ENCODE data around the gene AGAP1.
"Not testable (repeated sequence)": the region's sequence is repeated elsewhere in the genome, so short reads cannot be mapped to it uniquely, and the experiment has no call there.

The AGAP1 gene

DNA sequence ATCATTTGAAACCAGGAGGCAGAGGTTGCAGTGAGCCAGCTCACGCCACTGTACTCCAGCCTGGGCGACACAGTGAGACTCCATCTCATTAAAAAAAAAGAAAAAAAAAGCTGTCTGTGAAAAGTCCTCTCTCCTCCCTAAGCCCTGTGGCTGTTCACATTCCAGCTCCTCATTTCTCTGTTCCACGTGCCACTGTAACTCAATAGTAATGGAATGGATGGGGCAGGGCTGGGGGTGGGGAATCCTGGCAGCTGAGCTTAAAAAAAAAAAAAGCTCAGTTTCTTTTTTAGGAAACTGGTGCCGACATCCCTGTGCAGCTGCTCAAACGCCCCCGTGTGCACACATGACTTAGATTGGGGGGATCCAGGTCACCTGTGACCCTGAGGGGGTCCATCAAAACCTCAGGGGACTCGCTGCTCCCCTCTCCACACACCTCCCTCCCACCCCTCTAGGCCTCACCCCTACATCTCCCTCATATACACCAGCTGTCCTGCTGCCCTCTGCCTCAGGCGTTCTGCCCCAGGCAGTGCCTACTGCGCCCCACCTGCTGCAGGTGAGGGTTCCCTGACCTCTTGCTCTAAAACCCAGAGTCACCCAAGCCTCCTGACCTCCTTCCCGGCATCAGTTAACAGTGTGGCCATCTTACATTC lies 255.4 kb downstream of the AGAP1 start:
- no peak for DNase-seq

DNA sequence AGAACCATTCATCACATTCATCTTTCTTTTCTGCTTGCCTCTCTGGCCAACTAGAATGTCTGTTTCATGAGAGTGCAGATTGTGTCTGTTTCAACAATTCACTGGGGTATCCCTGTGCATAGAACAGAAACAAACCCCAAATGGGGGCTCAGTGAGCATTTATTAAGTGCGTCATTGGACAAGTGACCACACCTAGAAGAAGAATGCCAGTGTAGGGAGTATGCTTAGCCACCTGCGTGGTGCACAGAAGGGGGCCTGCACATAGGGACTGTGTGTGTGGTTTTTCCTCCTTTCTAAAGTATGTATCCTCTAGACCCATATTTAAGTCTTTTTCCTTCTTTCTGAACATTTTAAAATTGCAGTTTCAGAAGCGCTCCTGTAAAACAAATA lies 255.9 kb downstream of the AGAP1 start:
- DNase-seq = no peak

DNA sequence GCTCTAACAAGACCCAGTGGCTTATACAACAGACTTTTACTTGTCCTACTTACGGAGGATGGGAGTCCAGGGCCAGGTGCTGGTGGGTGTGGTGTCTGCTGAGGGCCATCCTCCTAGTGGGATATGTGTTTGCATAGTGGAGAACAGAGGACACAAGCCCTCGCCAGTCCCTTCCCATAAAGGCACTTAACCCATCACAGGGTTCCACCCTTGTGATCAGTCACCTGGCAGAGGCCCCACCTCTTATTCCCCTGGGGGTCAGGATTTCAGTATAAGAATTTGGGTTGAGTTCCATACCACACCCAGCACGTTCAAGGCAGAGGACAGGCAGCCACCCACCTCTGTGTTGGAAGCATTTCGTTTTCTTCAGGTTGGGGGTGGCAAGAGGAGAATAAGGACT lies 259.0 kb downstream of the AGAP1 start:
- no peak for DNase-seq

GRCh38 chr2:235754357-235755207 lies 260.7 kb downstream of the AGAP1 start:
- no peak for DNase-seq

DNA sequence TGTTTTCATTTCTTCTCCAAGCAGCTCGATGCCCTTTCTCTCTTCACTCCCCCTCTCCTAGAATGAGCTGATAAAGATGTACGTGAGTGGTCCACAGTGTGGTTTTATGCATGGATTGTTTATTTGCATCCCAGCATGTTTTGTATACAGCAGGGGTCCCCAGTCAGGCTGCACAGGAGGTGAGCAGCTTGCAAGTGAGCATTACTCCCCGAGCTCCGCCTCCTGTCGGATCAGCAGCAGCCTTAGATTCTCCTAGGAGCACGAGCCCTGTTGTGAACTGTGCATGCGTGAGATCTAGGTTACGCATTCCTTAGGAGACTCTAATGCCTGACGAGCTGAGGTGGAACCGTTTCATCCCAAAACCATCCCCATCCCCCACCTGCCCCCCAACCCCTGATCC lies 262.6 kb downstream of the AGAP1 start:
- DNase-seq = no peak

DNA sequence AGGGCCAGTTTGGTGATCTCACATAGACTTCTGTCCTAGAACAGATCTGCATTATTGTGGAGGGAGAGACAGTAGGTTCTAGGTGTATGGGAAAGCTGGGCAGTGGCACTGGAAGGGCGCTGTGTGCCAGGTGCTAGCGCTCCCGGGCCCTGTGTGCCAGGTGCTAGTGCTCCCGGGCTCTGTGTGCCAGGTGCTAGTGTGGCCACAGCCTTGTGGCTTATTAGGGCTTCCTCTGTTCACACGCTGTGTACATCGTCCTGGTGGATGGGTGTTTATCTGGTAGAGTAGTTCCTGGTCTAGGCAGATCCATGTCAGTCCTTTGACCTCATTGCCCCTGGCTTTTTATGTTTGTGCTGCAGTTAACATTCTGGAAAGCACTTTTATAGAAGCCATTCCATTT lies 263.4 kb downstream of the AGAP1 start:
- no peak for DNase-seq

DNA sequence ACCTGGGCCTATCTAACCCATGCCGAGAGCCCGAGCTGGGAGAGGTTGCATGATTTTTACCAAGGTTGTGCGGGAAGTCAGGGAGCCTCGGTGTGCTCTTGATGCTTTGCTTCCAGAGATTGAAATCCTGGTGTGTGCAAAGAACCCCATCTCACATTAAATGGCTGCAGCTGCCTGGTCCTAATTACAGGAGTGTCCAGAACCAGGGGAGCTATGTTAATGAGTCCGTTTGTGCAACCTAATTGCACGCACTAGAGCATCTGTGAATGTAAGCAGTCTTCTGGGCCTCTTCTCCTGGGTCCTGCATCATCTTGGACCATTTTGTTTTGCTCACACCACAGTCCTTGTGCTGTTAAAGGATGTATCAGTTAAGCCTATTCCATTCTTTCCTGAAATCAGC lies 263.8 kb downstream of the AGAP1 start:
- DNase-seq = no peak

DNA sequence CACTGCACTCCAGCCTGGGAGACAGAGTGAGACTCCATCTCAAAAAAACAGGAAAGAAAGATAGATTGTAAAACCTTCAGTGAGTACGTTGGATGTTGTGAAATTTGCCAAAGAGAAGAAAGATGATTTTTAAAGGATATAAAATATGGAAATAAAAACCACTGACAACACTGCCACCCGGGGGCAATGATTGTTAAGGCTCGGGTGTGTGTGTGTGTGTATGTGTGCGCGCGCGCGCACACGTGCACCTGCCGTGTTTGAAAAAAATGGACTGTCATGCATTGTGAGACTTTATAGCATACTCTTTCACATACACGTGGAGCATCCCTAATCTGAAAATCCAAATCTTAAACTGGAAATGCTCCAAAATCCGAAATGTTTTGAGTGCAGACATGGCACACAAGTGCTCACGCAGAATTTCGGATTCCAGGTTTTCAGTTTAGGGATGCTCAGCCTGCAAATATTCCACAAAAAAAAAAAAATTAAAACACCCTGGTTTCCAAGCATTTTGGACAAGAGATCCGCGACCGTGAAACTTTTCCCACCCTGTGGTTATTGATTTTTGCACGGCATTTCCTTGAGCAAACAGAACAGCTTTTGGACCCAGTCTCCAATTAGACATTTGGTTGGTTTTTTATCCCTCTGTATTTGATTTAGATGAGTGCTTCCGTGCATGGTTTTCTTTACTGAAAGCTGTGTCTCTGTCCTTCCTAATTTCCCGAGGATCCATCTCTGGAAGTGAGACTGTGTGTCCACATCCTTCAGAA lies 269.2 kb downstream of the AGAP1 start:
- DNase-seq = no peak

- no peak for DNase-seq
Measured at GRCh38 chr2:235763816-235764215, 270.0 kb downstream of the AGAP1 start.

- DNase-seq = not testable (repeated sequence)
Measured at GRCh38 chr2:235764478-235764877, 270.6 kb downstream of the AGAP1 start.

GRCh38 chr2:235765181-235765820 lies 271.5 kb downstream of the AGAP1 start:
- DNase-seq = no peak

- DNase-seq = peak; percentile 63
Measured at GRCh38 chr2:235766278-235766677, 272.4 kb downstream of the AGAP1 start.

GRCh38 chr2:235768606-235769005 lies 274.8 kb downstream of the AGAP1 start:
- no peak for DNase-seq

GRCh38 chr2:235769046-235769445 lies 275.2 kb downstream of the AGAP1 start:
- no peak for DNase-seq

GRCh38 chr2:235770909-235771820 lies 277.3 kb downstream of the AGAP1 start:
- no peak for DNase-seq

DNA sequence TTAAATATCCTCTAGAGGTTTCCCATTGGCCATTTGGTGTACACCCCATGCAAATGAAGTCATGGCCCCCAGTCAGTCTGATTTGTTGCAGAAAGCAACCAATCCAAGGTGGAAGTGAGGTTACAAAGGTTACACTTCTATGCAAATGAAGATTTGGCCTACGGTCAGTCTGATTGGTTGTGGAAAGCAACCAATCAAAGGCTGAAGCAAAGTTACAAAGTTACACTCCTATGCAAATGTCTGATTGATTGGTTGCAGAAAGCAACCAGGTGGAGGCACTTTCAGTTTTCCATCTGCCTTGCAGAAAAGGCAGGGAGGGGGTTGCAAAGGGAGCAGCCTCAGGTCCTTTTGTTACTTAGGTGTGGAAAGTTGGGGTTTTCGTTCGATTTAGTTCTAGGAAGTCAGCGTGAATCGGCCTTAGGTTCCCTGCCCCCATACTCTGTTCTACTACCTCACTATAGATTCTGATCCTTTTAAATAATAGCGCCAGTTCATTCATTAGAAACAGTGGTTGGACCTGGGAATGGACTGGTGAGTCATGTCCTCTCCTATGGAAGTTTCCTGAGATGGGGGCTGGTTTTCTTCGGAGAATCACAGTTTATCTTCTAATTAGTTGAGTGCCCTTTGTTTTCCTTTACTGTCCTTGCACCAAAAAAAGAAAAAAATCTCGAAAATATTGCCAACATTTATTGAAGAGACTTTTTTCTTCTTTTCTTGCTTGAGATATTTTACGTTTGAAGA lies 279.5 kb downstream of the AGAP1 start:
- DNase-seq = no peak

DNA sequence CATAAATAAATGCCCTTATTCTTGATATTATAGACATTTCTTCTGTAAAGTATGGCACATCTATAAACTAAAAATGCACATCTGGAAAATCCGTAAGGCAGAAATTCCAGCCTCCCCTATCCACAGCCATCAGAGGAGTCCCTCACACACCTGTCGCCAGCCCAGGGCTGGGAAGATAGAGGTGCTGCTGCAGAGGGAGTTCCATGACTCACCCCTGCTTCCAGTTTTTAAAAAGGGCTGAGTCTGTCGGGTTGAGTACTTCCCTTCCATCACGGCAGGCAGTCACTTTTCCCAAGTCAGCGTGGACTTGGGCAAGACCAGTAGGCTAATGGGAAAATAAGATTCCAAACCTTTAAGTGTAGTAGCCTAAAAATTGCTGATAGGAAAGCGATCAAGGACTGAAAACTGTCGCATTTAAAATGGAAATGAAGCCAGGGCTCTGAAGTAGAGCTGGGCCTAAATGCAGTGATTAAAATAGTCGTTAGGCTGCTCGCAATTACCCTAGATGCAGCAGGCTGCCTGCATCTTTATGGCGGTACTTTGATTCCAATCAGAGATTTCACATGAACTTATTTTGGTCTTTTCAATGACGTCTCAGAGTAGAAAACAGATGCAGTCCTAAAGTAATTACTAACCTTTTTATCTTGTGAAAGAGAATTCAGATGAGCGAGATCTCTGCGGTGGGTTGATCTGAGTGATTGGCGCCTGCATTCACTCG lies 280.5 kb downstream of the AGAP1 start:
- no peak for DNase-seq

- DNase-seq = no peak
Measured at GRCh38 chr2:235776531-235776930, 282.7 kb downstream of the AGAP1 start.

DNA sequence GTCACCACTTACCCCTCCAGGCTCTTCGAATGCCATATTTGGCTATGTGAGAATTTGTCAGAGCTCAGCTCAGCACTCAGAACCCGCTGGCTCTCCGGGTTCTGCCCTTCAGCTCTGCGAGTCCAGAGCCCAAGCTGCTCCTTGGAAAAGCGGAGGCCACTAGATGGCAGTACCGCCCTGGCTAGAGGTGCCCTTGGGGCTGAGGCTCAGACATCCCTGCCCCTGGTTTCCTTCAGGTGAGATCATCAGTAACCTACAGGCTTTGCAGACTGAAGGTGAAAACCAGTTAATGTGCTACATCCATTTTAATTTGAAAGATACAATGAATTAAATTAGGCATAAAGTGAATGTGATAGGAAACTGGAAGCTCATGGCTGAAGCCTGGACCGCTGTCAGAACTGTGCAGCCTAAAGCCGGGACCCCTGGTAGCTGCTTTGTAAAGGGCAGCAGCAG lies 285.6 kb downstream of the AGAP1 start:
- DNase-seq = peak; percentile 70

DNA sequence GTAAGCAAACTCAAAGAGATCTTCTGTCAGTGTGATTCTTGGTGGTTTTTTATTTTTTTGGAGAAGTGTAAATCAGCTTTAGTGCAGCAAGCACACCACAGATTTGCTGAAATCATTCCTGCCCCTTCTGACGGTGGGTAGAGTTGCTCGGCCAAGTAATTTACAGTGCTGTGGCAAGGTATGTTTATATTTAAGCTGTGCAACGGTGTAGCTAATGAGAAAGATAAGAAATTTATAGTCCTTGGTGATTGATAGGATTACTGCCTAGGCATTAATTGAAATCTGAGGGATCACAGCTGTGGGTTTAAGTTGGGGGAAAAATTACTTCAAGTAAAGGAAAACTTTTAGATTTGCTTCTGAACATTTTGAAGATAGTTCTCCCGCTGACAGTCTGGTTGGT lies 286.6 kb downstream of the AGAP1 start:
- DNase-seq = no peak

DNA sequence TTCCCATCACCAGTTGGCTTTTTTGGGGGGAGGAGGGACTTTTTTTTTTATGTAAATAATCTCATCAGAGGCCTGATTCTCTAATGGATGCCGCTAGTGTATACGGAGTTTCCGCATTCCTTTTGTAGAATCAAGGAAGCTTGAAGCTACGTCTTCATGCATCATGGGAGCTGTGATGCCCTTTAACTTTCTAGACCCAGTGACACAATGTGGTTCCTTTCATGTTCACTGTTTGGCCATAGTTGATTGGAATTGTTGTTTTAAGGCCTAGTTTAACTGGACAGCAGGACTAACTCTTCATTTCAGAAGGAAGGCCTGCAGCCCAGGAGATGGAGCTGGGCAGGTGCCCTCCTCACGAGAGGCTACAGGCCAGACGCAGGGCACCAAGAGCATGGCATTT lies 287.9 kb downstream of the AGAP1 start:
- DNase-seq = no peak

All from activated CD4-positive, alpha-beta T cell treated with anti-CD3 and anti-CD28 coated beads, Interleukin-10, Interleukin-2, amounts not matched to agents 100 ng/mL and 50 ng/mL, durations not matched to agents 16 hours and 8 hours (primary cell).